ENCODE measurements around the gene CD200.
A peak's percentile ranks its signal among the peaks of the same experiment; 100 is the strongest.

Gene CD200

DNA sequence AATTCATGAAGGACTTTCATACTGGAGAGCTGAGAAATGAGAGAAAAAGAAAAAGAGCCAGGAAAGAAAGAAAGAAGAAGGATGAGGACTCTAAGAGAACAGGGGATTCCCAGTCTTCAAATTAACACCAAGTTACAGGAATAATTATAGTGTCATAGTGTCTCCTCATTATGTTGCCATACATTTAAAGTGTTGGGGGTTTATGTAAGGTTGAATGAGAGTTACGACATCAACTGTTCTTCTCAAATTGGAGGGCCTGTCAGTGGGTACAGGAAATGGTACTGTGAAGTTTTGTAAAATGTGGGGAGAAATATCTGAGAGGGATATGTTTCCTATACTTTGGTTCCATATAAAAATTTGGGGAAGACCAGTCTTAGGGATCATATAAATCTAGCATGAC is 12.3 kb upstream of the CD200 start:
- Mint-ChIP-seq H3K27me3 (ENCODE audit: low read depth) (no peaks in the 10 kb centered on the region), H3K27ac (no peak overlapping the region), H3K4me1 (peaks cover 31% of the 10 kb centered on the region), H3K4me3 (no peak overlapping the region), H3K9me3 (peaks cover 2% of the 10 kb centered on the region), H3K36me3 (ENCODE audit: low read depth) (peaks cover 4% of the 10 kb centered on the region)
- TF ChIP-seq, protein P1, sequence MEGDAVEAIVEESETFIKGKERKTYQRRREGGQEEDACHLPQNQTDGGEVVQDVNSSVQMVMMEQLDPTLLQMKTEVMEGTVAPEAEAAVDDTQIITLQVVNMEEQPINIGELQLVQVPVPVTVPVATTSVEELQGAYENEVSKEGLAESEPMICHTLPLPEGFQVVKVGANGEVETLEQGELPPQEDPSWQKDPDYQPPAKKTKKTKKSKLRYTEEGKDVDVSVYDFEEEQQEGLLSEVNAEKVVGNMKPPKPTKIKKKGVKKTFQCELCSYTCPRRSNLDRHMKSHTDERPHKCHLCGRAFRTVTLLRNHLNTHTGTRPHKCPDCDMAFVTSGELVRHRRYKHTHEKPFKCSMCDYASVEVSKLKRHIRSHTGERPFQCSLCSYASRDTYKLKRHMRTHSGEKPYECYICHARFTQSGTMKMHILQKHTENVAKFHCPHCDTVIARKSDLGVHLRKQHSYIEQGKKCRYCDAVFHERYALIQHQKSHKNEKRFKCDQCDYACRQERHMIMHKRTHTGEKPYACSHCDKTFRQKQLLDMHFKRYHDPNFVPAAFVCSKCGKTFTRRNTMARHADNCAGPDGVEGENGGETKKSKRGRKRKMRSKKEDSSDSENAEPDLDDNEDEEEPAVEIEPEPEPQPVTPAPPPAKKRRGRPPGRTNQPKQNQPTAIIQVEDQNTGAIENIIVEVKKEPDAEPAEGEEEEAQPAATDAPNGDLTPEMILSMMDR (IDR thresholded peaks at IDR 0.05; ENCODE audit: unreplicated experiment in 3 of 3), result no peak

DNA sequence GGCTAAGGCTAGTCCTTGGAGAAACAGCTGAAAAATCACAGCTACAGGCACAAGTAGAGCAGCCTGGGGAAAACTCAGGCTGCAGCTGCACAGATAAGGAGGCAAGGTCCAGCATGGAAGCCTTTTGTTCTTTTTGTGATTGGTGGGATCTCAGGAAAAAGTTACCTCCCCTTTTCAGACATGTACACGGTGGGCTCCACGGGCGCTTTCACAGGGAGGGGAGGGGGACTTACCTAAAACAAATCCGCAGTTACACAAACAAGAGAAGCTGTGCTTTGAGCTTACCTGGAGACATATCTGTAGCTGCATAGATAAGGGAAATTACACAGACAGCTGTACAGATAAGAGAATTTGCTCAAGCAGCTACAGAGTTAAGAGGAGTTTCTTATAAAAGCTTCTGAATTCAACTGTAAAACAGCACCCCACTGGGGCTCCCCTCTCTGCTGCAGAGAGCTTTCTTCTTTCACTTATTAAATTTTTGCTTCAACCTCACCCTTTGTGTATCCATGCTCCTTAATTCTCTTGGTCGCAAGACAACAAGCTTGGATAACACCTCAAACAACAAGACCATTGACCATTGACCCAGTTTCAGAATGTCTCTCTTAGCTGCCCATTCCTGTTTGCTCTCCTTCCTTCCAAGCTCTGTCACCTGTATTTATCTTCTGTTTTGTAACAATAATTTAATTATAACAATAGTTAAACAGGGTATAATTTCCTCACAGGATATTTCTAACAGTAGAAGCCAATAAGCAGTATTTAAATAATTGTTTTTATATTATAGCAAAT is 10.9 kb upstream of the CD200 start:
- Mint-ChIP-seq H3K36me3 (ENCODE audit: low read depth) (peaks cover 4% of the 10 kb centered on the region), H3K4me3 (peak overlapping the region; percentile 46 to 72 (median 55)), H3K4me1 (peaks cover 31% of the 10 kb centered on the region), H3K27ac (peak overlapping the region; percentile 49 to 75 (median 59)), H3K9me3 (peaks cover 2% of the 10 kb centered on the region), H3K27me3 (ENCODE audit: low read depth) (no peaks in the 10 kb centered on the region)
- TF ChIP-seq, protein P1 (IDR thresholded peaks at IDR 0.05; ENCODE audit: unreplicated experiment in 3 of 3), result no peak

DNA sequence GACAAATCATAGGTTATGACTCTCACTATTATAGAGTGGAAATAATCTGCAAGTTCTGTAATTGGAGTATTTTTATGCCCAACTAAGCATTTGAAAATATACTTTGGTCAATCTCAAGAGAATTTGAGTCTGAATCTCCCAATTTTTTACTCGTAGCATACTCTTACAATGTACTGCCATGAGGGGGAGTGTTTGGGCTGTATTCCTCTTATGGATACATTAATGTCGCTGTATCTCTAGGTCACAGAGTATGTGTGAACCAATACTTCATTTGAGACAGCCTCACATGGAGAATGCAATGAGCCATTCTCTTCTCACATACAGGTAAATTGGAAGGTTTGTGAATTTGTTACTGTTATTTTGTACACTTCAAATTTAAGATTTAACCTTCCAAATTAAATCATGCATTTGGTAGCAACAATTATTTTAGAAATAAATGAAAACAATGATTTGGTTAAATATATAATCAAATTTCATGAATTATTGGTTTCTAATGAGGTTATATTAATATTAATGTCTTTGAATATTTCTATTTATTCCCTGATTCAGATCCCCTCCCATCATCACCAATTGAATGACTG is 5.5 kb upstream of the CD200 start:
- no peaks in the 10 kb centered on the region for H3K9me3 Mint-ChIP-seq
- no peak overlapping the region for H3K4me3 Mint-ChIP-seq
- no peaks in the 10 kb centered on the region for H3K36me3 Mint-ChIP-seq (ENCODE audit: low read depth)
- TF ChIP-seq, protein P1 (IDR thresholded peaks at IDR 0.05; ENCODE audit: unreplicated experiment in 3 of 3), result peak; percentile 67 to 85 (median 77)
- H3K4me1 Mint-ChIP-seq, result no peaks in the 10 kb centered on the region
- H3K27ac Mint-ChIP-seq, result no peak overlapping the region
- no peaks in the 10 kb centered on the region for H3K27me3 Mint-ChIP-seq (ENCODE audit: low read depth)

DNA sequence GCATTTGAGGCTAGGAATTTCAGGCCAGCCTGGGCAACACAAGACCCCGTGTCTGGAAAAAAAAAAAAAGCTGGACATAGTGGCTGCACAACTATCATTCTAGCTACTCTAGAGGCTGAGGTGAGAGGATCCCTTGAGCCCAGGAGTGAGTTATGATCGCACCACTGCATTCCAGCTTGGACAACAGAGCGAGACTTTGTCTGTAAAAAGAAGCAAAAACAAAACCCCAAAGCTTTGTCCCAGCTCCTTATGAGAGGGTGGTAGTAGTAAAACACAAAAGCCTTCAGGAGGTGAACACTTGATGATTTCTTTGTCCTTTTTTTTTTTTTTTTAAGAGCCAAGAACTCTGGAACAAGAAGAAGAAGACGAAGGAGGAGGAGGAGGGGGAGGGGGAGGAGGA is 1.1 kb upstream of the CD200 start:
- no peaks in the 10 kb centered on the region for H3K9me3 Mint-ChIP-seq
- no peak overlapping the region for H3K27ac Mint-ChIP-seq
- H3K4me3 Mint-ChIP-seq, result peak overlapping the region; percentile 70 to 93 (median 88)
- H3K36me3 Mint-ChIP-seq (ENCODE audit: low read depth), result peaks cover 13% of the 10 kb centered on the region
- peaks cover 23% of the 10 kb centered on the region for H3K4me1 Mint-ChIP-seq
- no peaks in the 10 kb centered on the region for H3K27me3 Mint-ChIP-seq (ENCODE audit: low read depth)
- TF ChIP-seq, protein P1 (IDR thresholded peaks at IDR 0.05; ENCODE audit: unreplicated experiment in 3 of 3), result no peak

DNA sequence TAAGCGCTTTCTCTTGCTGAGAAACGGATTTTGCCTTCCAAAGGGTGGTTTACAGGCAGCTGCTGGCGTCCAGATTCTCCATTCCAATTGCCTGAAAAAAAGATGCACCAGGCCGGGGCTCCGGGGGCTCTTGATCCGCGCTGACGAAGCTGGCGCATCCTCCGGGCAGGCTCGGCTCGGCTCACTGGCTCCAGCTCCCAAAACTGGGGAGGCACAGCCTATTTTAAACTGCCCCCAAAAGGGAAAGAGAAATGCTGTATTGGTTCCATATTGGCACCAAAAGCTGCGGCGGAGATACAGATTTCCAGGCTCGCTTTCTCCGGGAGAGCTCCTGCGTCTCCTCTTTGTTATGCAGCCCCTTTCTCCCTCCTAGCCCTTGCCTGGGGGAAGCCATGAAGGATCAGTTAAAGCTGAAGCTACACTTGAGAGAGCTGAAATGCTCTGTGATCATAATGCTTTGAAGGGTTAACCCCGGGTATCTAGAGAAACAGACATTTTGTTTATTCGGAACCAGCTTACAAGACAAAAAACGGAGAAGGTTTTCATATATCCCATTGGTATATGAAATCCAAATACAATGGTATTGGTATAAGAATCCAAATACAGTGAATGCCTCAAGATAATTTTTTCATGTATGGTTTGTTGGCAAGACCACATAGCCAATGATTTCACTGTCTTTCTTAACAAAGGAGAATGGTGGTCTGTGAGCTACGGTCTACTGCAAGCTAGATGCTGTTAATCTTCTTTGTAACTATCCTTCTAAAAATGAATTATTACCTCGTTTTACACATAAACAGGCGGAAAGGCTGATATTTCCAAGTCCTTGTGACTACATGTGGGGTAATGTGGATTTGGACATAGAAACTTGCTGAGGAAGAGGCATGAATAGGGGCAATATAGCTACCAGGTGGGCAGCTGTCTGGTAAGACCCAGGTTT is 693 bp downstream of the CD200 start:
- Mint-ChIP-seq H3K4me3 (peak overlapping the region; percentile 88 to 95 (median 93)), H3K27me3 (ENCODE audit: low read depth) (peaks cover 5% of the 10 kb centered on the region), H3K27ac (peak overlapping the region; percentile 97 to 99 (median 99)), H3K36me3 (ENCODE audit: low read depth) (peaks cover 19% of the 10 kb centered on the region), H3K9me3 (no peaks in the 10 kb centered on the region), H3K4me1 (peaks cover 29% of the 10 kb centered on the region)
- TF ChIP-seq, protein P1 (IDR thresholded peaks at IDR 0.05; ENCODE audit: unreplicated experiment in 3 of 3), result no peak

All from nephron (organoid).